ENCODE data around the gene LCNL1. TPM values are rescaled to one million over a fixed set of nuclear protein-coding genes. Genes with fewer than 3 reads are reported as not detected.

The LCNL1 gene
- total RNA-seq, 2 experiments from 2014 or later, result not detected

- TF ChIP-seq CTCF (IDR thresholded peaks at IDR 0.05), result no peak
- Mint-ChIP-seq H3K27ac (peak overlapping the region; percentile 34), H3K27me3 (no peaks in the 10 kb centered on the region), H3K36me3 (ENCODE audit: low read depth) (no peaks in the 10 kb centered on the region), H3K4me1 (ENCODE audit: low read depth) (peaks cover 33% of the 10 kb centered on the region), H3K4me3 (no peak overlapping the region), H3K9me3 (no peaks in the 10 kb centered on the region)
- ATAC-seq (no peak), DNase-seq (no peak)
- ChIA-PET CTCF (interaction anchor here (0.9 to 1.3 kb wide), 4 partner anchors 13 to 73 kb away, joined by 3 to 4 read pairs (median 4); no protein-coding TSS in a partner anchor), POLR2A (interaction anchor here (0.9 to 2.4 kb wide), 3 partner anchors 16 to 36 kb away, joined by 3 to 8 read pairs (median 3); partner anchors contain the start of genes C8G and FBXW5)
- intact Hi-C loops (cut with micrococcal nuclease), result no loop called here
These were observed 20.0 kb upstream of the LCNL1 start for GRCh38 chr9:136962701-136963248.

- H3K36me3 Mint-ChIP-seq (ENCODE audit: low read depth), result no peaks in the 10 kb centered on the region
- H3K27ac Mint-ChIP-seq, result peak overlapping the region; percentile 34
- H3K4me1 Mint-ChIP-seq (ENCODE audit: low read depth), result peaks cover 33% of the 10 kb centered on the region
- DNase-seq, result no peak
- H3K4me3 Mint-ChIP-seq, result no peak overlapping the region
- intact Hi-C loops (cut with micrococcal nuclease), result no loop called here
- no peak for TF ChIP-seq CTCF (IDR thresholded peaks at IDR 0.05)
- no peaks in the 10 kb centered on the region for H3K27me3 Mint-ChIP-seq
- CTCF ChIA-PET, result interaction anchor here (0.9 to 1.3 kb wide), 3 partner anchors 12 to 72 kb away, joined by 3 to 4 read pairs (median 4); no protein-coding TSS in a partner anchor
- POLR2A ChIA-PET, result no interaction called here
- no peak for ATAC-seq
- H3K9me3 Mint-ChIP-seq, result no peaks in the 10 kb centered on the region
These were observed 19.5 kb upstream of the LCNL1 start for GRCh38 chr9:136963341-136963740.

- intact Hi-C loops (cut with micrococcal nuclease), result no loop called here
- H3K9me3 Mint-ChIP-seq, result no peaks in the 10 kb centered on the region
- no peak overlapping the region for H3K27ac Mint-ChIP-seq
- no peak for TF ChIP-seq CTCF (IDR thresholded peaks at IDR 0.05)
- no peak for ATAC-seq
- no peak overlapping the region for H3K4me3 Mint-ChIP-seq
- H3K27me3 Mint-ChIP-seq, result no peaks in the 10 kb centered on the region
- no peak for DNase-seq
- ChIA-PET POLR2A (no interaction called here), CTCF (interaction anchor here (1.0 to 1.3 kb wide), 2 partner anchors 12 to 16 kb away, joined by 4 read pairs; no protein-coding TSS in a partner anchor)
- H3K4me1 Mint-ChIP-seq (ENCODE audit: low read depth), result peaks cover 33% of the 10 kb centered on the region
- no peaks in the 10 kb centered on the region for H3K36me3 Mint-ChIP-seq (ENCODE audit: low read depth)
These were observed 19.0 kb upstream of the LCNL1 start for GRCh38 chr9:136963751-136964150.

GRCh38 chr9:136964171-136964689 lies 18.6 kb upstream of the LCNL1 start:
- no peak overlapping the region for H3K4me3 Mint-ChIP-seq
- intact Hi-C loops (cut with micrococcal nuclease), result no loop called here
- no peaks in the 10 kb centered on the region for H3K27me3 Mint-ChIP-seq
- no peaks in the 10 kb centered on the region for H3K36me3 Mint-ChIP-seq (ENCODE audit: low read depth)
- ATAC-seq, result no peak
- no peak for DNase-seq
- ChIA-PET CTCF (interaction anchor here (2.2 kb wide), 1 partner anchor 12 kb away, joined by 7 read pairs; no protein-coding TSS in a partner anchor), POLR2A (interaction anchor here (2.3 kb wide), 1 partner anchor 11 kb away, joined by 10 read pairs; no protein-coding TSS in a partner anchor)
- no peak overlapping the region for H3K27ac Mint-ChIP-seq
- H3K9me3 Mint-ChIP-seq, result no peaks in the 10 kb centered on the region
- H3K4me1 Mint-ChIP-seq (ENCODE audit: low read depth), result peaks cover 33% of the 10 kb centered on the region
- no peak for TF ChIP-seq CTCF (IDR thresholded peaks at IDR 0.05)

GRCh38 chr9:136964833-136965422 lies 17.9 kb upstream of the LCNL1 start:
- no peaks in the 10 kb centered on the region for H3K27me3 Mint-ChIP-seq
- DNase-seq, result no peak
- H3K27ac Mint-ChIP-seq, result no peak overlapping the region
- CTCF ChIA-PET, result interaction anchor here (0.9 to 2.2 kb wide), 2 partner anchors 11 to 62 kb away, joined by 3 to 7 read pairs; no protein-coding TSS in a partner anchor
- ATAC-seq, result no peak
- no peak overlapping the region for H3K4me3 Mint-ChIP-seq
- H3K4me1 Mint-ChIP-seq (ENCODE audit: low read depth), result peaks cover 33% of the 10 kb centered on the region
- POLR2A ChIA-PET, result interaction anchor here (0.6 to 2.3 kb wide), 3 partner anchors 10 to 1564 kb away, joined by 3 to 10 read pairs (median 3); partner anchors contain the start of gene PAXX
- no peaks in the 10 kb centered on the region for H3K36me3 Mint-ChIP-seq (ENCODE audit: low read depth)
- intact Hi-C loops (cut with micrococcal nuclease), result no loop called here
- TF ChIP-seq CTCF (IDR thresholded peaks at IDR 0.05), result no peak
- H3K9me3 Mint-ChIP-seq, result no peaks in the 10 kb centered on the region

Measured in activated CD8-positive, alpha-beta T cell treated with anti-CD3 and anti-CD28 coated beads for 36 hours (primary cell).